SK-N-SH (cell line): Measurements from ENCODE around the gene CISD3. TPM values are rescaled to one million over a fixed set of nuclear protein-coding genes. Genes with fewer than 3 reads are reported as not detected.

Experiments
- CTCF ChIA-PET: fragments of 300-600, 350-600 bp; formaldehyde crosslinking; extraction: SDS; loops from one replicate; lab custom pipeline; 2021; lab: Yijun Ruan, JAX
- POLR2A ChIA-PET: fragments of 350-600 bp; sonication (Branson Sonifier 250); formaldehyde crosslinking; extraction: SDS; loops from one replicate; lab custom pipeline; 2020; ENCODE audit warnings: antibody characterized with exemption, inconsistent platforms; lab: Yijun Ruan, JAX
- DNase-seq: peaks from one replicate; pipeline ENCODE4 v3.0.0; 2012
- H2AFZ ChIP-seq: fragments of 200-600 bp; sonication (generic); 2 replicates; pipeline ENCODE4 v1.8.1; 2016; ENCODE audit warnings: antibody characterized with exemption, mild to moderate bottlenecking, low read depth
- H3F3A ChIP-seq: fragments of 200-600 bp; sonication (generic); replicated peaks from 2 replicates; pipeline ENCODE3; 2016; ENCODE audit warnings: antibody characterized with exemption, mild to moderate bottlenecking; ENCODE audit not compliant: insufficient read depth
- H3K27ac ChIP-seq, 2 experiments: fragments of 200-500 bp in 1 of 2; fragments of 200-600 bp in 1 of 2; sonication (Bioruptor generic) in 1 of 2; sonication (generic), shearing (Covaris generic) in 1 of 2; 2 replicates each; pipeline versions ENCODE4 v1.5.1 to v1.6.1; 2014 to 2016; ENCODE audit warnings: low read depth in 2 of 2, inconsistent platforms in 1 of 2, low read length in 1 of 2, mild to moderate bottlenecking in 1 of 2, mixed read lengths in 1 of 2
- H3K27me3 ChIP-seq: fragments of 200-600 bp; sonication (generic), shearing (Covaris generic); 2 replicates; pipeline ENCODE4 v1.6.1; 2016; ENCODE audit warnings: mixed run types; ENCODE audit not compliant: insufficient read depth
- H3K36me3 ChIP-seq, 2 experiments: fragments of 200-500 bp in 1 of 2; fragments of 200-600 bp in 1 of 2; sonication (Bioruptor generic) in 1 of 2; sonication (generic) in 1 of 2; replicated peaks in 1 of 2; 2 replicates each; pipeline versions ENCODE3 to v1.5.1; 2014 to 2016; ENCODE audit warnings: low read length in 1 of 2, mild to moderate bottlenecking in 1 of 2; ENCODE audit not compliant: insufficient read depth in 2 of 2, control insufficient read depth in 1 of 2
- H3K4me1 ChIP-seq, 2 experiments: fragments of 200-500 bp in 1 of 2; fragments of 200-600 bp in 1 of 2; sonication (Bioruptor generic) in 1 of 2; sonication (generic), shearing (Covaris generic) in 1 of 2; 2 replicates each; pipeline versions ENCODE4 v1.5.1 to v1.6.1; 2014 to 2016; ENCODE audit warnings: low read depth in 1 of 2, low read length in 1 of 2, mixed run types in 1 of 2; ENCODE audit not compliant: insufficient read depth in 2 of 2, control insufficient read depth in 1 of 2
- H3K4me2 ChIP-seq: fragments of 200-600 bp; sonication (generic), shearing (Covaris generic); 2 replicates; pipeline ENCODE4 v1.6.1; 2017; ENCODE audit warnings: mixed run types
- H3K4me3 ChIP-seq, 2 experiments: fragments of 200-500 bp in 1 of 2; fragments of 200-600 bp in 1 of 2; sonication (Bioruptor generic) in 1 of 2; sonication (generic), shearing (Covaris generic) in 1 of 2; 2 replicates each; pipeline versions ENCODE4 v1.5.1 to v1.8.1; 2014 to 2016; ENCODE audit warnings: low read depth in 2 of 2, inconsistent platforms in 1 of 2, low read length in 1 of 2, mild to moderate bottlenecking in 1 of 2, mixed read lengths in 1 of 2, moderate library complexity in 1 of 2
- H3K79me2 ChIP-seq: fragments of 200-600 bp; sonication (generic); 2 replicates; pipeline ENCODE4 v1.8.1; 2017; ENCODE audit warnings: mild to moderate bottlenecking; ENCODE audit not compliant: insufficient read depth
- H3K9ac ChIP-seq: fragments of 200-600 bp; sonication (generic); 2 replicates; pipeline ENCODE4 v1.6.1; 2017; ENCODE audit warnings: mixed run types
- H3K9me2 ChIP-seq: fragments of 200-600 bp; sonication (generic); 2 replicates; pipeline ENCODE4 v1.6.1; 2017; ENCODE audit warnings: mixed run types
- H3K9me3 ChIP-seq: fragments of 200-600 bp; sonication (generic); 2 replicates; pipeline ENCODE4 v1.6.1; 2017; ENCODE audit warnings: mixed run types, mild to moderate bottlenecking, moderate library complexity
- H4K20me1 ChIP-seq: fragments of 200-600 bp; sonication (generic); 2 replicates; pipeline ENCODE4 v1.6.1; 2017; ENCODE audit warnings: mild to moderate bottlenecking, mixed run types; ENCODE audit not compliant: insufficient read depth
- CTCF ChIP-seq: fragments of 200-600 bp; sonication (generic); IDR thresholded peaks from 2 replicates; pipeline ENCODE4 v1.6.1; 2017; ENCODE audit warnings: antibody characterized with exemption, mild to moderate bottlenecking, moderate library complexity
- FOSL2 ChIP-seq: IDR thresholded peaks from 2 replicates; pipeline ENCODE4 v1.4.0; 2012; ENCODE audit warnings: low read depth, mild to moderate bottlenecking, moderate library complexity, borderline replicate concordance
- GABPA ChIP-seq: IDR thresholded peaks from 2 replicates; pipeline ENCODE4 v1.4.0; 2012; ENCODE audit warnings: low read depth, mild to moderate bottlenecking
- JUND ChIP-seq: IDR thresholded peaks from 2 replicates; pipeline ENCODE4 v1.4.0; 2012
- RAD21 ChIP-seq: IDR thresholded peaks from 2 replicates; pipeline ENCODE4 v1.6.1; 2012; ENCODE audit warnings: mild to moderate bottlenecking, low read length
- RCOR1 ChIP-seq: fragments of 150-350 bp; IDR thresholded peaks from 2 replicates; pipeline ENCODE4 v1.6.1; 2017; ENCODE audit warnings: antibody characterized with exemption, low read length
- SIN3A ChIP-seq: IDR thresholded peaks from 2 replicates; pipeline ENCODE4 v1.6.1; 2012; ENCODE audit warnings: low read depth, mild to moderate bottlenecking, low read length, moderate library complexity, borderline replicate concordance
- SMC3 ChIP-seq: IDR thresholded peaks from 2 replicates; pipeline ENCODE4 v1.6.1; 2012; ENCODE audit warnings: low read depth, low read length, improper control_type of control experiment
- TAF1 ChIP-seq: IDR thresholded peaks from 2 replicates; pipeline ENCODE4 v1.6.1; 2012; ENCODE audit warnings: low read depth, mild to moderate bottlenecking, low read length, moderate library complexity, borderline replicate concordance
- TCF12 ChIP-seq: IDR thresholded peaks from 2 replicates; pipeline ENCODE4 v1.4.0; 2012
- WGBS: methylation state at CpG from one replicate; pipeline ENCODE4 v1.1.6; 2017; ENCODE audit warnings: low lambda C conversion rate; 5-methylcytosine and 5-hydroxymethylcytosine counted together
- polyA plus RNA-seq, 3 experiments: library from polyadenylated mRNA; depleted of rRNA; stranded (reverse); fragments of >200 nt; gene quantifications; 2 replicates each; pipeline ENCODE4 v1.2.3, GENCODE V29; 2012
- TF ChIP-seq, protein P1 (sequence below): fragments of 150-350 bp; IDR thresholded peaks from 2 replicates; pipeline ENCODE4 v1.6.1; 2016; ENCODE audit warnings: mild to moderate bottlenecking, low read depth, low read length
- TF ChIP-seq, protein P2 (sequence below): fragments of 150-350 bp; IDR thresholded peaks from 2 replicates; pipeline ENCODE4 v1.6.1; 2017; ENCODE audit warnings: antibody characterized with exemption, low read length, low read depth, borderline replicate concordance

The CISD3 gene
- polyA plus RNA-seq, 1 of the 3 experiments (the other 2 are of a cell fraction): 16.5 TPM

DNA sequence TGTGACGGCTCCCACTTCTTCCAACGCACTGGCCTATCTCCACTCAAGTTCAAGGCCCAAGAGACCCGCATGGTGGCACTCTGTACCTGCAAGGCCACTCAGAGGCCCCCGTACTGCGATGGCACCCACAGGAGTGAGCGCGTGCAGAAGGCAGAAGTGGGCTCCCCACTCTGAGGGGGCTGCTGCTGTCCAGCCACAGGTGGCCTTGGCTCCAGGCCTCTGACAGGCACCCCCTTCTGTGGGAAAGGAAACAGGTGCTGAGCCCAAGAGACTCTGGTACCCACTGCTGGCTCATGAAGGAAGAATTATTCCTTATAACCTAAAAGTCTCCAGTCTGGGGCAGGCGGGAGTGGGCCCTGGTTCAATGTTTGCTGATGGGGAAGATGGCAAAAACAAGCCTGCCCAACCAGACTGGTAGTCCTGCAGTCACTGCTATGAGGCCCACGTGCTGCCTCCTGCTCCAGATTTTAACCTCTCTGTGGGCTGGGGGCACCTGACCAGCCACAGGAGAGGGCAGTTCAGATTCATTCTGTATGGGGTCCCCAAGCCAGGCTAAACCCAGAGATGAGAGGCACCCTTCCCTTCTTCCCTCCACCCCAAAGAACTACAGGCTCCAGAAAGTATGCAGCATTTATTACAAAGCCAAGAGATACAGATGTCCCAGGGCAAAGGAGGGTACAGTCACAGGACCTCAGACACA lies 3.3 kb downstream of the CISD3 start:
- ChIA-PET CTCF (interaction anchor here (1.5 to 7.4 kb wide), 10 partner anchors 10 to 210 kb away, joined by 3 to 93 read pairs (median 23); partner anchors contain the start of genes EPOP, PCGF2 and PSMB3), POLR2A (interaction anchor here (1.7 kb wide), 1 partner anchor 9 kb away, joined by 5 read pairs; no protein-coding TSS in a partner anchor)
- peaks cover 23% of the 10 kb centered on the region; the same call in 1 of the 2 replicates for H4K20me1 ChIP-seq
- 85% methylated on average over 6 of the region's 9 CpGs for WGBS
- peak overlapping the region in 1 of 2 experiments; percentile 29; a peak in 2 of 4 replicates for H3K27ac ChIP-seq
- peaks cover 36% of the 10 kb centered on the region; the same call in 1 of the 2 replicates for H3K79me2 ChIP-seq
- TF ChIP-seq, protein P1, sequence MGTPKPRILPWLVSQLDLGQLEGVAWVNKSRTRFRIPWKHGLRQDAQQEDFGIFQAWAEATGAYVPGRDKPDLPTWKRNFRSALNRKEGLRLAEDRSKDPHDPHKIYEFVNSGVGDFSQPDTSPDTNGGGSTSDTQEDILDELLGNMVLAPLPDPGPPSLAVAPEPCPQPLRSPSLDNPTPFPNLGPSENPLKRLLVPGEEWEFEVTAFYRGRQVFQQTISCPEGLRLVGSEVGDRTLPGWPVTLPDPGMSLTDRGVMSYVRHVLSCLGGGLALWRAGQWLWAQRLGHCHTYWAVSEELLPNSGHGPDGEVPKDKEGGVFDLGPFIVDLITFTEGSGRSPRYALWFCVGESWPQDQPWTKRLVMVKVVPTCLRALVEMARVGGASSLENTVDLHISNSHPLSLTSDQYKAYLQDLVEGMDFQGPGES: no peak
- no peak for TF ChIP-seq TCF12
- TF ChIP-seq, protein P2, sequence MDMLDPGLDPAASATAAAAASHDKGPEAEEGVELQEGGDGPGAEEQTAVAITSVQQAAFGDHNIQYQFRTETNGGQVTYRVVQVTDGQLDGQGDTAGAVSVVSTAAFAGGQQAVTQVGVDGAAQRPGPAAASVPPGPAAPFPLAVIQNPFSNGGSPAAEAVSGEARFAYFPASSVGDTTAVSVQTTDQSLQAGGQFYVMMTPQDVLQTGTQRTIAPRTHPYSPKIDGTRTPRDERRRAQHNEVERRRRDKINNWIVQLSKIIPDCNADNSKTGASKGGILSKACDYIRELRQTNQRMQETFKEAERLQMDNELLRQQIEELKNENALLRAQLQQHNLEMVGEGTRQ: no peak
- no peak for TF ChIP-seq RCOR1
- TF ChIP-seq RAD21: no peak
- no peak for TF ChIP-seq JUND
- TF ChIP-seq GABPA: no peak
- no peak for TF ChIP-seq SIN3A
- TF ChIP-seq CTCF: no peak
- TF ChIP-seq SMC3: no peak
- TF ChIP-seq FOSL2: no peak
- TF ChIP-seq TAF1: no peak
- TF ChIP-seq, all 33 proteins: peak for 0
- Histone ChIP-seq H2AFZ (no peak overlapping the region), H3K9ac (no peak overlapping the region), H3K4me1 (peaks cover 10 to 65% of the 10 kb centered on the region in 2 experiments; a peak in 1 of 4 replicates), H3F3A (peaks cover 45% of the 10 kb centered on the region), H3K9me3 (no peaks in the 10 kb centered on the region), H3K36me3 (peaks cover 13 to 33% of the 10 kb centered on the region in 2 experiments), H3K4me2 (no peak overlapping the region), H3K4me3 (no peak overlapping the region), H3K27me3 (no peaks in the 10 kb centered on the region), H3K9me2 (no peaks in the 10 kb centered on the region)
- no peak for DNase-seq
